Measurements from ENCODE around the gene MRE11. TPM values are rescaled to one million over a fixed set of nuclear protein-coding genes. Genes with fewer than 3 reads are reported as not detected.

The MRE11 gene
- total RNA-seq, 1 donor from 2014 or later: 17.4 TPM

GRCh38 chr11:94533206-94533605, 39.6 kb upstream of the MRE11 start:
- peaks cover 4% of the 10 kb centered on the region for H3K4me1 ChIP-seq
- DNase-seq: no peak
- no peak overlapping the region for H3K4me3 ChIP-seq
- no peaks in the 10 kb centered on the region for H3K36me3 ChIP-seq
- H3K9me3 ChIP-seq: no peaks in the 10 kb centered on the region
- H3K27ac ChIP-seq: no peak overlapping the region
- H3K27me3 ChIP-seq: peaks cover 3% of the 10 kb centered on the region
- ATAC-seq: no peak
- intact Hi-C loops (cut with DNase I): no loop called here
- no peak for TF ChIP-seq CTCF (IDR thresholded peaks at IDR 0.05)

- Histone ChIP-seq H3K4me3 (no peak overlapping the region), H3K9me3 (no peaks in the 10 kb centered on the region), H3K36me3 (no peaks in the 10 kb centered on the region), H3K27ac (no peak overlapping the region), H3K4me1 (peaks cover 4% of the 10 kb centered on the region), H3K27me3 (peaks cover 3% of the 10 kb centered on the region)
- no peak for TF ChIP-seq CTCF (IDR thresholded peaks at IDR 0.05)
- ATAC-seq: no peak
- intact Hi-C loops (cut with DNase I): no loop called here
- no peak for DNase-seq
Measured at GRCh38 chr11:94532211-94532610, 38.6 kb upstream of the MRE11 start.

- H3K27ac ChIP-seq: no peak overlapping the region
- peaks cover 3% of the 10 kb centered on the region for H3K27me3 ChIP-seq
- H3K36me3 ChIP-seq: no peaks in the 10 kb centered on the region
- DNase-seq: no peak
- TF ChIP-seq CTCF (IDR thresholded peaks at IDR 0.05): no peak
- no peaks in the 10 kb centered on the region for H3K4me1 ChIP-seq
- intact Hi-C loops (cut with DNase I): no loop called here
- no peak for ATAC-seq
- no peaks in the 10 kb centered on the region for H3K9me3 ChIP-seq
- no peak overlapping the region for H3K4me3 ChIP-seq
Measured at GRCh38 chr11:94528551-94528950, 34.9 kb upstream of the MRE11 start.

- no peaks in the 10 kb centered on the region for H3K36me3 ChIP-seq
- H3K4me1 ChIP-seq: no peaks in the 10 kb centered on the region
- no peaks in the 10 kb centered on the region for H3K27me3 ChIP-seq
- intact Hi-C loops (cut with DNase I): no loop called here
- ATAC-seq (no peak), DNase-seq (no peak)
- H3K4me3 ChIP-seq: no peak overlapping the region
- no peak overlapping the region for H3K27ac ChIP-seq
- no peak for TF ChIP-seq CTCF (IDR thresholded peaks at IDR 0.05)
- H3K9me3 ChIP-seq: no peaks in the 10 kb centered on the region
Measured at GRCh38 chr11:94526645-94527438, 33.2 kb upstream of the MRE11 start.

GRCh38 chr11:94525546-94526324, 32.1 kb upstream of the MRE11 start:
- intact Hi-C loops (cut with DNase I): no loop called here
- H3K9me3 ChIP-seq: no peaks in the 10 kb centered on the region
- no peaks in the 10 kb centered on the region for H3K4me1 ChIP-seq
- no peak for TF ChIP-seq CTCF (IDR thresholded peaks at IDR 0.05)
- H3K27me3 ChIP-seq: no peaks in the 10 kb centered on the region
- H3K36me3 ChIP-seq: no peaks in the 10 kb centered on the region
- ATAC-seq (peak; percentile 50), DNase-seq (peak; percentile 82)
- H3K27ac ChIP-seq: no peak overlapping the region
- no peak overlapping the region for H3K4me3 ChIP-seq

All from upper lobe of right lung (tissue), 1 donor.